Measurements from ENCODE around the gene C1QA.

The C1QA gene

DNA sequence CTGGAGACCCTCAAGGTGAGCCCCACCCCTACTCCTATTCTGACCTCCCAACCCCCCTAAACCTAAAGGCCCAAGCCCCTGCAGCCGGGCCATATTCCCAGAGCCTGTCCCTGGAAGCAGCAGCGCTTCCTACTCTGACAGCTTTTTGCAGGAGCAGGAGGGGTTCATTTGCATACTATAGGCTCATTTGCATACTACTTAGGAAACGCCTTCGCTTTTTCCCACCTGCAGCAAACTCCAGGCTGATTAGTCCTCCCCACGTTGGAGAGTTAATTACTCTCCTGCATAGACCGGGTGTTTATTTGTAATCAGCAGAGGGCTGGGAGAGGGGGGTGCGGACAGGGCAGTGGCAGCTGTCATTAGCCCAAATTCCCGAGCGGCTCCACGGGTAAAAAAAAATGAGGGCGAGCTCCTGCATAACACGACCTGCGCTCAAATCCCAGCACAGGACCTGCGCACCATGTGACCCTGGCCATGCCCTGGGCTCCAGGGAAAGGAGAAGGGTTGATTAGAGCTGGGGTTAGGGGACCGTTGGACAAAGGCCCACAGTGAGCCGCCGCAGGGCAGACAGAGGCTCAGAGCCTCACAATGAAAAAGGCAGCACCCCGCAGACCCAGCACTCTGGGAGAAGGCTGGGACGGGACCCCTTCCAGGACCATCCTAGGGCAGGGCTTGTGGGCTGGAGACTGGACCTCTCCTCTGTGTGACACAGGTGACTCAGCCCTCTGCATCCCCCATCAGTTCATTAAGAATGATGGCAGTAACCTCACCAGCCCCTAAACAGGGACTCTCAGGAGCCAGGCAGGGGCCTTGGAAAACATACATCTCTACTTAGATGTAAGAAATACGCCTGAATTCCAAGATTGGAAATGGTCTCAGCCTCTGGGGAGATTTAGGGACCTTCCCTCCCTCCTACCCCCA is 9.9 kb upstream of the C1QA start:
- H3K36me3 ChIP-seq (ENCODE audit: insufficient read depth, low read length) = no peaks in the 10 kb centered on the region
- no peaks in the 10 kb centered on the region for H3K9me3 ChIP-seq (ENCODE audit: low read length)
- H4K20me1 ChIP-seq (ENCODE audit: insufficient read depth, low read length) = no peaks in the 10 kb centered on the region
- no peaks in the 10 kb centered on the region for H3K4me1 ChIP-seq (ENCODE audit: insufficient read depth, low read length, severe bottlenecking)
- H2AFZ ChIP-seq (ENCODE audit: low read length) = no peak overlapping the region
- no peaks in the 10 kb centered on the region for H3K9me2 ChIP-seq (ENCODE audit: low read depth, low read length)
- no peaks in the 10 kb centered on the region for H3K79me2 ChIP-seq (ENCODE audit: insufficient read depth, low read length)
- H3K4me3 ChIP-seq (ENCODE audit: low read depth, low read length, poor library complexity, severe bottlenecking) = no peak overlapping the region
- TF ChIP-seq, protein P1, sequence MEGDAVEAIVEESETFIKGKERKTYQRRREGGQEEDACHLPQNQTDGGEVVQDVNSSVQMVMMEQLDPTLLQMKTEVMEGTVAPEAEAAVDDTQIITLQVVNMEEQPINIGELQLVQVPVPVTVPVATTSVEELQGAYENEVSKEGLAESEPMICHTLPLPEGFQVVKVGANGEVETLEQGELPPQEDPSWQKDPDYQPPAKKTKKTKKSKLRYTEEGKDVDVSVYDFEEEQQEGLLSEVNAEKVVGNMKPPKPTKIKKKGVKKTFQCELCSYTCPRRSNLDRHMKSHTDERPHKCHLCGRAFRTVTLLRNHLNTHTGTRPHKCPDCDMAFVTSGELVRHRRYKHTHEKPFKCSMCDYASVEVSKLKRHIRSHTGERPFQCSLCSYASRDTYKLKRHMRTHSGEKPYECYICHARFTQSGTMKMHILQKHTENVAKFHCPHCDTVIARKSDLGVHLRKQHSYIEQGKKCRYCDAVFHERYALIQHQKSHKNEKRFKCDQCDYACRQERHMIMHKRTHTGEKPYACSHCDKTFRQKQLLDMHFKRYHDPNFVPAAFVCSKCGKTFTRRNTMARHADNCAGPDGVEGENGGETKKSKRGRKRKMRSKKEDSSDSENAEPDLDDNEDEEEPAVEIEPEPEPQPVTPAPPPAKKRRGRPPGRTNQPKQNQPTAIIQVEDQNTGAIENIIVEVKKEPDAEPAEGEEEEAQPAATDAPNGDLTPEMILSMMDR (IDR thresholded peaks at IDR 0.05; ENCODE audit: low read length) = no peak
- TF ChIP-seq EZH2 (IDR thresholded peaks at IDR 0.05; ENCODE audit: borderline replicate concordance, low read length) = no peak
- H3K27me3 ChIP-seq (ENCODE audit: insufficient read depth, low read length) = no peaks in the 10 kb centered on the region
- H3K9ac ChIP-seq (ENCODE audit: low read length) = no peak overlapping the region
- no peak overlapping the region for H3K4me2 ChIP-seq (ENCODE audit: low read length)
- H3F3A ChIP-seq (ENCODE audit: insufficient read depth, low read length) = no peaks in the 10 kb centered on the region
- no peak overlapping the region for H3K27ac ChIP-seq (ENCODE audit: low read depth, low read length, poor library complexity, severe bottlenecking)

DNA sequence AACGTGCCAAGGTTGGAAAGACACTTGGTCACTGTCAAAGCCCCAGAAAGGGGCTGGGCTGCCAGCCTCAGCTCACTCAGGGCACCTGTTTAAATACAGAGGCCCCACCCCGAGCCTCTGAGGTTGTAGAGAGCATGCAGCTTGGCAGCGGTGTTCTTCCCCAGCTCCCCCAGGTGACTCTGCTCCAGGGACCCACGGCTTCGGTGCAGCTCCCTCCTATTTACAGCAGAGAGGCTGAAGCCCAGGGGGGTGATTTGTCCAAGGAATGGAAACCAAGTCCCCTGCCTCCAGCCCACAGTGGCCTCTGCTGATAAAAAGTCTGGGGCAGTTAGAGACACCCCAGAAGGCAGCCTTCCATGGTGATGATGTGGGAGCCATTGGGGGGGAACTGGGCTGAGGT is 9.1 kb upstream of the C1QA start:
- no peaks in the 10 kb centered on the region for H3F3A ChIP-seq (ENCODE audit: insufficient read depth, low read length)
- no peaks in the 10 kb centered on the region for H3K4me1 ChIP-seq (ENCODE audit: insufficient read depth, low read length, severe bottlenecking)
- no peaks in the 10 kb centered on the region for H3K27me3 ChIP-seq (ENCODE audit: insufficient read depth, low read length)
- no peaks in the 10 kb centered on the region for H3K36me3 ChIP-seq (ENCODE audit: insufficient read depth, low read length)
- TF ChIP-seq, protein P1 (IDR thresholded peaks at IDR 0.05; ENCODE audit: low read length) = no peak
- no peak for TF ChIP-seq EZH2 (IDR thresholded peaks at IDR 0.05; ENCODE audit: borderline replicate concordance, low read length)
- no peaks in the 10 kb centered on the region for H3K9me2 ChIP-seq (ENCODE audit: low read depth, low read length)
- H4K20me1 ChIP-seq (ENCODE audit: insufficient read depth, low read length) = no peaks in the 10 kb centered on the region
- H3K4me3 ChIP-seq (ENCODE audit: low read depth, low read length, poor library complexity, severe bottlenecking) = no peak overlapping the region
- no peak overlapping the region for H3K27ac ChIP-seq (ENCODE audit: low read depth, low read length, poor library complexity, severe bottlenecking)
- no peak overlapping the region for H2AFZ ChIP-seq (ENCODE audit: low read length)
- no peaks in the 10 kb centered on the region for H3K79me2 ChIP-seq (ENCODE audit: insufficient read depth, low read length)
- no peak overlapping the region for H3K9ac ChIP-seq (ENCODE audit: low read length)
- no peak overlapping the region for H3K4me2 ChIP-seq (ENCODE audit: low read length)
- H3K9me3 ChIP-seq (ENCODE audit: low read length) = no peaks in the 10 kb centered on the region

DNA sequence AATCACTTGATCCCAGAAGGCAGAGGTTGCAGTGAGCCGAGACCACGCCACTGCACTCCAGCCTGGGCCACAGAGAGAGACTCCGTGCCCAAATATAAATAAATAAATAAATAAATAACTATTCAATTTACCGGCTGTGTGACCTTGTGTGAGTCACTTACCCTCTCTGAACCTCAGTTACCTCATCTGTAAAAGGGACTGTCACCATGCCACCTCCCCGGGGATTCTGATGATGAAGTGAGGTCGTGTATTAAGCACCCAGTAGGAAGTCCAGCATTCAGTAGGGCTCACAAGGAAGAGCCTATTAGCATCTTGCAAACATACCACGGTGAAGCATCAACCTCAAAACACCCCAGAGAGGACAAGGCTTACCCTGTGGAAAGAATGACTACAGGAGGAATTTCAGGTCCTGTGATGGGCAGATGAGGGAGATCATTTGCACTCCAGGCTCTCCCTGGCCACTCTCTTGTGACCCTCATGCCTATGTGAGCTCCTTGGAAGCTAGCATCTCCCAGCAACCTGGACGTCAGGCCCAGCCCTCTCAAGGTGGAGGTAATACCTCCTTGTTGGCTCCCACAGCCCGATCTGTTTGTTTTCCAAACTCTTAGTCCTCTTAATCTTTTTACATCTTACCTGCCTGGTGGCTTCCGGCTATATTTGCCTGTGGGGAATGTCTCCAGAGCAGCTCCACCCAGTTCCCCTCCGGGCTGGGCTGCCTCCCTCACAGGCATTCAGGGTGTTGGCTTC is 7.6 kb upstream of the C1QA start:
- Histone ChIP-seq H3K4me3 (ENCODE audit: low read depth, low read length, poor library complexity, severe bottlenecking) (no peak overlapping the region), H3K4me1 (ENCODE audit: insufficient read depth, low read length, severe bottlenecking) (no peaks in the 10 kb centered on the region), H3K79me2 (ENCODE audit: insufficient read depth, low read length) (no peaks in the 10 kb centered on the region), H3K4me2 (ENCODE audit: low read length) (no peak overlapping the region), H3F3A (ENCODE audit: insufficient read depth, low read length) (no peaks in the 10 kb centered on the region), H3K9ac (ENCODE audit: low read length) (no peak overlapping the region), H3K9me2 (ENCODE audit: low read depth, low read length) (no peaks in the 10 kb centered on the region), H2AFZ (ENCODE audit: low read length) (no peak overlapping the region), H3K9me3 (ENCODE audit: low read length) (no peaks in the 10 kb centered on the region), H3K27ac (ENCODE audit: low read depth, low read length, poor library complexity, severe bottlenecking) (no peak overlapping the region), H4K20me1 (ENCODE audit: insufficient read depth, low read length) (no peaks in the 10 kb centered on the region), H3K27me3 (ENCODE audit: insufficient read depth, low read length) (no peaks in the 10 kb centered on the region), H3K36me3 (ENCODE audit: insufficient read depth, low read length) (no peaks in the 10 kb centered on the region)
- no peak for TF ChIP-seq EZH2 (IDR thresholded peaks at IDR 0.05; ENCODE audit: borderline replicate concordance, low read length)
- TF ChIP-seq, protein P1 (IDR thresholded peaks at IDR 0.05; ENCODE audit: low read length) = no peak
